MM.1S (cell line): ENCODE measurements around the gene PITPNM1.

Experiments used
- EZH2 ChIP-seq: fragments of 300-600 bp; sonication (generic); optimal IDR thresholded peaks from 2 replicates; pipeline ENCODE3; 2017; ENCODE audit warnings: low read depth, mild to moderate bottlenecking, antibody characterized with exemption, low read length, mixed read lengths
- TF ChIP-seq, protein P1 (sequence below): fragments of 300-600 bp; sonication (generic); IDR thresholded peaks from 2 replicates; pipeline ENCODE4 v1.5.1; 2016; ENCODE audit warnings: antibody characterized with exemption, low read length, mixed read lengths

GRCh38 chr11:67453816-67454732 lies 51.1 kb downstream of the PITPNM1 start:
- TF ChIP-seq, protein P1, sequence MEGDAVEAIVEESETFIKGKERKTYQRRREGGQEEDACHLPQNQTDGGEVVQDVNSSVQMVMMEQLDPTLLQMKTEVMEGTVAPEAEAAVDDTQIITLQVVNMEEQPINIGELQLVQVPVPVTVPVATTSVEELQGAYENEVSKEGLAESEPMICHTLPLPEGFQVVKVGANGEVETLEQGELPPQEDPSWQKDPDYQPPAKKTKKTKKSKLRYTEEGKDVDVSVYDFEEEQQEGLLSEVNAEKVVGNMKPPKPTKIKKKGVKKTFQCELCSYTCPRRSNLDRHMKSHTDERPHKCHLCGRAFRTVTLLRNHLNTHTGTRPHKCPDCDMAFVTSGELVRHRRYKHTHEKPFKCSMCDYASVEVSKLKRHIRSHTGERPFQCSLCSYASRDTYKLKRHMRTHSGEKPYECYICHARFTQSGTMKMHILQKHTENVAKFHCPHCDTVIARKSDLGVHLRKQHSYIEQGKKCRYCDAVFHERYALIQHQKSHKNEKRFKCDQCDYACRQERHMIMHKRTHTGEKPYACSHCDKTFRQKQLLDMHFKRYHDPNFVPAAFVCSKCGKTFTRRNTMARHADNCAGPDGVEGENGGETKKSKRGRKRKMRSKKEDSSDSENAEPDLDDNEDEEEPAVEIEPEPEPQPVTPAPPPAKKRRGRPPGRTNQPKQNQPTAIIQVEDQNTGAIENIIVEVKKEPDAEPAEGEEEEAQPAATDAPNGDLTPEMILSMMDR: no peak
- TF ChIP-seq EZH2: no peak
